NB4 (cell line): ENCODE results near the gene PSMD11.
"Not testable (repeated sequence)": the region's sequence is repeated elsewhere in the genome, so short reads cannot be mapped to it uniquely, and the experiment has no call there.

ENCODE experiments used
- DNase-seq: peaks from one replicate; pipeline ENCODE4 v3.0.0; 2010; ENCODE audit warnings: low read depth
- H3K4me3 ChIP-seq: one replicate; pipeline ENCODE4 v1.5.1; 2011; ENCODE audit warnings: mild to moderate bottlenecking, low read depth, low read length, moderate library complexity
- MAX ChIP-seq: IDR thresholded peaks from 2 replicates; pipeline ENCODE4 v1.6.1; 2011; ENCODE audit warnings: low read depth, low read length
- MYC ChIP-seq: IDR thresholded peaks from 2 replicates; pipeline ENCODE4 v1.6.1; 2011; ENCODE audit warnings: low read depth, low read length
- POLR2A ChIP-seq: IDR thresholded peaks from 2 replicates; pipeline ENCODE4 v1.6.1; 2011; ENCODE audit warnings: mild to moderate bottlenecking; ENCODE audit not compliant: insufficient read length; ENCODE audit errors: extremely low read depth
- TF ChIP-seq, protein P1 (sequence below): IDR thresholded peaks from one replicate; pipeline ENCODE4 v1.5.1; 2012; ENCODE audit warnings: low read depth, low read length

Gene PSMD11

GRCh38 chr17:32520104-32520701, 75.9 kb downstream of the PSMD11 start:
- H3K4me3 ChIP-seq = no peak overlapping the region
- no peak for DNase-seq
- TF ChIP-seq POLR2A = no peak
- no peak for TF ChIP-seq MAX

GRCh38 chr17:32520737-32521404, 76.6 kb downstream of the PSMD11 start:
- TF ChIP-seq MYC = no peak
- no peak overlapping the region for H3K4me3 ChIP-seq
- DNase-seq = no peak

- no peak overlapping the region for H3K4me3 ChIP-seq
- TF ChIP-seq, protein P1, sequence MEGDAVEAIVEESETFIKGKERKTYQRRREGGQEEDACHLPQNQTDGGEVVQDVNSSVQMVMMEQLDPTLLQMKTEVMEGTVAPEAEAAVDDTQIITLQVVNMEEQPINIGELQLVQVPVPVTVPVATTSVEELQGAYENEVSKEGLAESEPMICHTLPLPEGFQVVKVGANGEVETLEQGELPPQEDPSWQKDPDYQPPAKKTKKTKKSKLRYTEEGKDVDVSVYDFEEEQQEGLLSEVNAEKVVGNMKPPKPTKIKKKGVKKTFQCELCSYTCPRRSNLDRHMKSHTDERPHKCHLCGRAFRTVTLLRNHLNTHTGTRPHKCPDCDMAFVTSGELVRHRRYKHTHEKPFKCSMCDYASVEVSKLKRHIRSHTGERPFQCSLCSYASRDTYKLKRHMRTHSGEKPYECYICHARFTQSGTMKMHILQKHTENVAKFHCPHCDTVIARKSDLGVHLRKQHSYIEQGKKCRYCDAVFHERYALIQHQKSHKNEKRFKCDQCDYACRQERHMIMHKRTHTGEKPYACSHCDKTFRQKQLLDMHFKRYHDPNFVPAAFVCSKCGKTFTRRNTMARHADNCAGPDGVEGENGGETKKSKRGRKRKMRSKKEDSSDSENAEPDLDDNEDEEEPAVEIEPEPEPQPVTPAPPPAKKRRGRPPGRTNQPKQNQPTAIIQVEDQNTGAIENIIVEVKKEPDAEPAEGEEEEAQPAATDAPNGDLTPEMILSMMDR = no peak
- TF ChIP-seq MAX (no peak), POLR2A (no peak), MYC (no peak)
- no peak for DNase-seq
Measured at GRCh38 chr17:32523017-32523680, 78.8 kb downstream of the PSMD11 start.

- no peak for DNase-seq
- no peak overlapping the region for H3K4me3 ChIP-seq
- TF ChIP-seq, protein P1 = no peak
- no peak for TF ChIP-seq MAX
- TF ChIP-seq POLR2A = no peak
- TF ChIP-seq MYC = no peak
Measured at GRCh38 chr17:32523827-32524552, 79.7 kb downstream of the PSMD11 start.

GRCh38 chr17:32524553-32524880, 80.2 kb downstream of the PSMD11 start:
- H3K4me3 ChIP-seq, DNase-seq: not testable (repeated sequence)

- H3K4me3 ChIP-seq = no peak overlapping the region
- TF ChIP-seq, protein P1 = no peak
- TF ChIP-seq POLR2A (no peak), MYC (no peak), MAX (no peak)
- DNase-seq = no peak
Measured at GRCh38 chr17:32525122-32525521, 80.8 kb downstream of the PSMD11 start.

GRCh38 chr17:32527146-32527545, 82.8 kb downstream of the PSMD11 start:
- TF ChIP-seq, protein P1 = no peak
- TF ChIP-seq POLR2A (no peak), MAX (no peak), MYC (no peak)
- H3K4me3 ChIP-seq = no peak overlapping the region
- no peak for DNase-seq
